H1 (cell line): Measurements from ENCODE around the gene KIR3DL1. TPM values are rescaled to one million over a fixed set of nuclear protein-coding genes. Genes with fewer than 3 reads are reported as not detected.
"Not testable (repeated sequence)": the region's sequence is repeated elsewhere in the genome, so short reads cannot be mapped to it uniquely, and the experiment has no call there.

Source experiments
- CTCF ChIA-PET: fragments of 300-600 bp; sonication (Branson Sonifier 250); formaldehyde crosslinking; loops from one replicate; lab custom pipeline; 2021; ENCODE audit not compliant: partially characterized antibody; lab: Charles Lee
- POLR2A ChIA-PET: fragments of 300-600 bp; sonication (Branson Sonifier 250); formaldehyde crosslinking; loops from one replicate; lab custom pipeline; 2021; ENCODE audit warnings: inconsistent platforms; ENCODE audit not compliant: partially characterized antibody; lab: Charles Lee
- DNase-seq, 2 experiments: peaks; one replicate each; pipeline versions ENCODE4 v3.0.0 to v3.0.0-alpha.2; 2010 to 2022; ENCODE audit warnings: low spot score in 2 of 2, low read depth in 1 of 2, mixed read lengths in 1 of 2
- FAIRE-seq: peaks from 2 replicates; lab custom pipeline; 2011; peaks lifted over from hg19 to GRCh38; lab: Jason Lieb, UNC
- H2AFZ ChIP-seq: 2 replicates; pipeline ENCODE4 v1.8.1; 2012; ENCODE audit warnings: low read length, inconsistent platforms
- H2AK5ac ChIP-seq: 2 replicates; pipeline ENCODE4 v1.6.1; 2013; ENCODE audit warnings: low read depth, low read length
- H2BK120ac ChIP-seq: replicated peaks from 2 replicates; pipeline ENCODE3; 2013; ENCODE audit warnings: low read depth, low read length, inconsistent platforms
- H2BK12ac ChIP-seq: 2 replicates; pipeline ENCODE4 v1.6.1; 2013; ENCODE audit warnings: low read depth, low read length
- H2BK15ac ChIP-seq: 2 replicates; pipeline ENCODE4 v1.6.1; 2013; ENCODE audit warnings: low read length
- H2BK20ac ChIP-seq: 2 replicates; pipeline ENCODE4 v1.6.1; 2013; ENCODE audit warnings: low read length
- H2BK5ac ChIP-seq: 2 replicates; pipeline ENCODE4 v1.6.1; 2013; ENCODE audit warnings: low read depth, low read length
- H3K14ac ChIP-seq: 2 replicates; pipeline ENCODE4 v1.6.1; 2013; ENCODE audit warnings: inconsistent platforms; ENCODE audit not compliant: insufficient read length
- H3K18ac ChIP-seq: 2 replicates; pipeline ENCODE4 v1.6.1; 2013; ENCODE audit warnings: low read length; ENCODE audit errors: extremely low read depth
- H3K23ac ChIP-seq: 2 replicates; pipeline ENCODE4 v1.6.1; 2013; ENCODE audit warnings: inconsistent platforms; ENCODE audit not compliant: insufficient read length
- H3K23me2 ChIP-seq: 2 replicates; pipeline ENCODE4 v1.6.1; 2013; ENCODE audit warnings: low read depth, low read length
- H3K27ac ChIP-seq: 2 replicates; pipeline ENCODE4 v1.6.1; 2011; ENCODE audit warnings: low read depth, low read length, inconsistent platforms
- H3K27me3 ChIP-seq, 4 experiments: replicated peaks in 1 of 4; 1 replicate in 1 of 4; 2 replicates in 3 of 4; pipeline versions ENCODE4 v1.6.1 to v1.8.1; 2011 to 2013; ENCODE audit warnings: low read length in 3 of 4, mild to moderate bottlenecking in 3 of 4, inconsistent platforms in 2 of 4, mixed read lengths in 2 of 4, moderate library complexity in 1 of 4; ENCODE audit not compliant: control insufficient read depth in 3 of 4, insufficient read depth in 3 of 4; ENCODE audit errors: extremely low read depth in 1 of 4
- H3K36me3 ChIP-seq, 4 experiments: 2 replicates each; pipeline versions ENCODE4 v1.6.1 to v1.8.1; 2011 to 2013; ENCODE audit warnings: mild to moderate bottlenecking in 4 of 4, low read length in 3 of 4, moderate library complexity in 2 of 4, control low read depth in 1 of 4, inconsistent platforms in 1 of 4; ENCODE audit not compliant: insufficient read depth in 4 of 4, control insufficient read depth in 2 of 4
- H3K4ac ChIP-seq: replicated peaks from 2 replicates; pipeline ENCODE3; 2013; ENCODE audit warnings: low read length, low read depth, mixed read lengths, inconsistent platforms; ENCODE audit not compliant: insufficient read length
- H3K4me1 ChIP-seq, 4 experiments: replicated peaks in 1 of 4; 1 replicate in 1 of 4; 2 replicates in 3 of 4; pipeline versions ENCODE4 v1.6.1 to v1.8.1; 2011 to 2013; ENCODE audit warnings: low read length in 3 of 4, inconsistent platforms in 2 of 4, mixed read lengths in 1 of 4; ENCODE audit not compliant: insufficient read depth in 4 of 4, control insufficient read depth in 3 of 4
- H3K4me2 ChIP-seq, 2 experiments: 2 replicates each; pipeline versions ENCODE4 v1.6.1 to v1.8.1; 2011 to 2013; ENCODE audit warnings: low read depth in 2 of 2, low read length in 2 of 2, control low read depth in 1 of 2, inconsistent platforms in 1 of 2, mild to moderate bottlenecking in 1 of 2; ENCODE audit not compliant: insufficient read depth in 1 of 2
- H3K4me3 ChIP-seq, 4 experiments: fragments of 200-600, 300-600 bp in 1 of 4; sonication (generic), shearing (Covaris generic), sonication (Bioruptor Twin) in 1 of 4; 2 replicates each; pipeline versions ENCODE4 v1.5.1 to v1.8.1; 2011 to 2016; ENCODE audit warnings: low read length in 4 of 4, low read depth in 3 of 4, control low read depth in 2 of 4, inconsistent platforms in 2 of 4, mild to moderate bottlenecking in 2 of 4, mixed read lengths in 1 of 4, moderate library complexity in 1 of 4; ENCODE audit not compliant: insufficient read depth in 2 of 4; ENCODE audit errors: extremely low read depth in 1 of 4
- H3K56ac ChIP-seq: replicated peaks from 2 replicates; pipeline ENCODE3; 2013; ENCODE audit warnings: low read depth, mild to moderate bottlenecking, mixed read lengths, low read length, inconsistent platforms; ENCODE audit not compliant: insufficient read length
- H3K79me1 ChIP-seq: 2 replicates; pipeline ENCODE4 v1.6.1; 2013; ENCODE audit warnings: low read depth, low read length, control low read depth
- H3K79me2 ChIP-seq, 2 experiments: 2 replicates each; pipeline versions ENCODE4 v1.6.1 to v1.8.1; 2012 to 2013; ENCODE audit warnings: low read length in 2 of 2, mild to moderate bottlenecking in 2 of 2, inconsistent platforms in 1 of 2; ENCODE audit not compliant: insufficient read depth in 2 of 2, control insufficient read depth in 1 of 2
- H3K9ac ChIP-seq, 4 experiments: replicated peaks in 1 of 4; 1 replicate in 1 of 4; 2 replicates in 3 of 4; pipeline versions ENCODE4 v1.6.1 to v1.8.1; 2011 to 2013; ENCODE audit warnings: low read depth in 3 of 4, low read length in 3 of 4, control low read depth in 2 of 4, mild to moderate bottlenecking in 2 of 4, moderate library complexity in 2 of 4, inconsistent platforms in 1 of 4; ENCODE audit errors: extremely low read depth in 1 of 4
- H3K9me3 ChIP-seq, 2 experiments: 2 replicates each; pipeline versions ENCODE4 v1.6.1 to v1.8.1; 2012 to 2013; ENCODE audit warnings: mild to moderate bottlenecking in 2 of 2, moderate library complexity in 2 of 2, control low read depth in 1 of 2, inconsistent platforms in 1 of 2, low read depth in 1 of 2, low read length in 1 of 2, mixed read lengths in 1 of 2; ENCODE audit not compliant: insufficient read depth in 2 of 2
- H4K20me1 ChIP-seq, 2 experiments: replicated peaks in 1 of 2; 2 replicates each; pipeline versions ENCODE3 to v1.8.1; 2011 to 2013; ENCODE audit warnings: inconsistent platforms in 2 of 2, low read length in 2 of 2, mild to moderate bottlenecking in 1 of 2; ENCODE audit not compliant: insufficient read depth in 2 of 2, control insufficient read depth in 1 of 2
- H4K5ac ChIP-seq: 2 replicates; pipeline ENCODE4 v1.6.1; 2013; ENCODE audit warnings: low read length, low read depth, mixed read lengths, inconsistent platforms; ENCODE audit not compliant: insufficient read length
- H4K8ac ChIP-seq: 2 replicates; pipeline ENCODE4 v1.8.0; 2013; ENCODE audit warnings: mild to moderate bottlenecking, moderate library complexity, low read length, inconsistent platforms; ENCODE audit not compliant: insufficient read depth; ENCODE audit errors: extremely low read depth
- H4K91ac ChIP-seq: replicated peaks from 2 replicates; pipeline ENCODE3; 2013; ENCODE audit warnings: low read length, mixed read lengths, inconsistent platforms; ENCODE audit not compliant: insufficient read length
- WGBS, 2 experiments: shearing (Covaris generic) in 1 of 2; methylation state at CpG; one replicate each; pipeline versions ENCODE4 v1.1.6 to v1.1.7; 2013 to 2015; ENCODE audit warnings: low lambda C conversion rate in 2 of 2, mixed read lengths in 2 of 2, inconsistent platforms in 1 of 2, low coverage in 1 of 2, missing lambda C conversion rate in 1 of 2; ENCODE audit not compliant: insufficient replicate concordance in 2 of 2, insufficient coverage in 1 of 2, insufficient read length in 1 of 2; ENCODE audit errors: extremely low coverage in 1 of 2, missing lambda C conversion rate in 1 of 2; 5-methylcytosine and 5-hydroxymethylcytosine counted together
- polyA plus RNA-seq, 7 experiments: library from polyadenylated mRNA; depleted of rRNA in 3 of 7; stranded (reverse) in 5 of 7; unstranded in 2 of 7; fragments of >200 nt in 5 of 7; fragments of 200-250 nt in 2 of 7; gene quantifications; 1 replicate in 5 of 7; 2 replicates in 1 of 7; 4 replicates in 1 of 7; pipeline versions ENCODE4 v1.2.1 to v1.2.3, GENCODE V29; 2011 to 2013; ENCODE audit warnings: missing spikeins in 2 of 7, mixed read lengths in 2 of 7
- total RNA-seq: library from RNA; stranded (reverse); fragmentation: NEBNext Ultra II Directional; extraction: Animal tissue kit (Norgen Biotek cat#: 25700); gene quantifications from 2 replicates; pipeline ENCODE4 v1.2.1, GENCODE V29; 2021

The KIR3DL1 gene
- total and polyA plus RNA-seq, 2 of the 8 experiments (the other 6 are each of a cell fraction or from before 2014, with no cell fraction given): not detected

- H2BK5ac ChIP-seq, H2BK20ac ChIP-seq, H2BK15ac ChIP-seq, H3K36me3 ChIP-seq, H3K27me3 ChIP-seq, H3K4me1 ChIP-seq, DNase-seq, H4K8ac ChIP-seq, H2AK5ac ChIP-seq, FAIRE-seq, H2BK120ac ChIP-seq, H3K56ac ChIP-seq, H3K4me3 ChIP-seq, H3K4me2 ChIP-seq, H3K23ac ChIP-seq, H2BK12ac ChIP-seq, H3K18ac ChIP-seq, H3K4ac ChIP-seq, H3K23me2 ChIP-seq, H3K79me1 ChIP-seq, H3K9ac ChIP-seq, H4K20me1 ChIP-seq, H3K27ac ChIP-seq, CTCF ChIA-PET, H2AFZ ChIP-seq, POLR2A ChIA-PET, H3K14ac ChIP-seq, H4K91ac ChIP-seq, H4K5ac ChIP-seq, H3K79me2 ChIP-seq: not testable (repeated sequence)
- H3K9me3 ChIP-seq: peaks cover 37 to 61% of the 10 kb centered on the region in 2 experiments
- 83% methylated on average over 12 of the region's 15 CpGs; no CpG with 5 or more reads in 1 of the 2 experiments for WGBS, 2 experiments
These were observed 45.0 kb upstream of the KIR3DL1 start for GRCh38 chr19:54771018-54771960.
